ENCODE results near the gene CHRNB1. TPM values are rescaled to one million over a fixed set of nuclear protein-coding genes. Genes with fewer than 3 reads are reported as not detected.
"Not testable (repeated sequence)": the region's sequence is repeated elsewhere in the genome, so short reads cannot be mapped to it uniquely, and the experiment has no call there.

The CHRNB1 gene
- total RNA-seq, 2 donors from 2014 or later: 6.9 to 10.4 TPM

DNA sequence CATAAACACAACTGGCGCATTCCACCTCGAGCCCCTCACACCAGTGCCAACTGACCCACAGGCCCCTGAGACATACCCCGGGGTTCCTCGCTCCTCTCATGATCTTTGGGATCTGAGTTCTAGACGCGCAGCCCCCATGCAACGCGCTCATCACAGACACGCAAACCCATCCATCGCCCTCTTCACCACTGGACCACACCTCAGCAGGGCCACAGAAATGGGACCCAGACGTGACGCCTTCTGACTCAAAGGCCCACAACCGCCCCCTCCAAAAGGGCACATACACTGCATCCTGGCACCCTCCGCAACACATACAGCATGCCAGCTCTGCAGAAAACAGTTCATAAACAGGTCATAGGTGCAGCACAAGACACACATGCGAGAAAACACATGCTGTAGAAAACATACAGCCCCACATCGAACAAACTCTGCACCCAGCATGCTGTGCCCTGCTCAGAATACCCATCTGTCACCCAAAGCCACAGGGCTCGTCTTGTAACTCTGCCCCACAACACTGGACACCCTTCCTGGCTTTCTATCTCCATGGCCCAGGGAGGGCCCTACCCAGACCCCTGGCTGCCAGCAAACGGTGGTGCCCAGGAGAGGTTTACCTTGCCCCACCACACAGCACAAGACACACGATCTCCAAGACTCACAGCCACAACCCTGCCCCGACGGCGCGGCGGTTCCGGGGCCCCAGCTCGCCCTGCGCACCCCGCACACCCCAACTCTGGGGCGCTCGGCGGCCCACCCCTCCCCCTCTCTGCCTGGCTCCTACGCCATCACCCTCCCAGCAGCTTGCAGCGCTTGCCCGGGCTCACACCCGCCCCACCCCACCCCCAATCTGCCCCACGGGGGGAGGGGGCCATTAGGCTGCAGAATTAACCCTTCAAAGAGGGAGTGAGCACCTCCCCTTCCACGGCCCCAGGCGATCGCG, 33.7 kb downstream of the CHRNB1 start:
- WGBS: 11% methylated on average over 39 of the region's 40 CpGs
- peak overlapping the region; percentile 100 for H3K4me3 ChIP-seq
- peaks cover 22% of the 10 kb centered on the region for H3K4me1 ChIP-seq (replicated peaks)
- no peaks in the 10 kb centered on the region for H3K9me3 ChIP-seq
- DNase-seq (ENCODE audit: low spot score): peak; percentile 42
- intact Hi-C loops (cut with DNase I): loop anchor here (5.0 kb wide), 2 partner anchors 41 to 76 kb away; partner anchors contain the start of genes FGF11, TMEM102 and TMEM256
- TF ChIP-seq POLR2A (IDR thresholded peaks at IDR 0.05) (no peak), POLR2AphosphoS5 (IDR thresholded peaks at IDR 0.05) (no peak)
- TF ChIP-seq, protein P1, sequence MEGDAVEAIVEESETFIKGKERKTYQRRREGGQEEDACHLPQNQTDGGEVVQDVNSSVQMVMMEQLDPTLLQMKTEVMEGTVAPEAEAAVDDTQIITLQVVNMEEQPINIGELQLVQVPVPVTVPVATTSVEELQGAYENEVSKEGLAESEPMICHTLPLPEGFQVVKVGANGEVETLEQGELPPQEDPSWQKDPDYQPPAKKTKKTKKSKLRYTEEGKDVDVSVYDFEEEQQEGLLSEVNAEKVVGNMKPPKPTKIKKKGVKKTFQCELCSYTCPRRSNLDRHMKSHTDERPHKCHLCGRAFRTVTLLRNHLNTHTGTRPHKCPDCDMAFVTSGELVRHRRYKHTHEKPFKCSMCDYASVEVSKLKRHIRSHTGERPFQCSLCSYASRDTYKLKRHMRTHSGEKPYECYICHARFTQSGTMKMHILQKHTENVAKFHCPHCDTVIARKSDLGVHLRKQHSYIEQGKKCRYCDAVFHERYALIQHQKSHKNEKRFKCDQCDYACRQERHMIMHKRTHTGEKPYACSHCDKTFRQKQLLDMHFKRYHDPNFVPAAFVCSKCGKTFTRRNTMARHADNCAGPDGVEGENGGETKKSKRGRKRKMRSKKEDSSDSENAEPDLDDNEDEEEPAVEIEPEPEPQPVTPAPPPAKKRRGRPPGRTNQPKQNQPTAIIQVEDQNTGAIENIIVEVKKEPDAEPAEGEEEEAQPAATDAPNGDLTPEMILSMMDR (IDR thresholded peaks at IDR 0.05): peak in 1 of 4 experiments; percentile 6
- H3K36me3 ChIP-seq: no peaks in the 10 kb centered on the region
- no peaks in the 10 kb centered on the region for H3K27me3 ChIP-seq (replicated peaks; ENCODE audit: insufficient read depth)
- H3K27ac ChIP-seq: peak overlapping the region; percentile 100

DNA sequence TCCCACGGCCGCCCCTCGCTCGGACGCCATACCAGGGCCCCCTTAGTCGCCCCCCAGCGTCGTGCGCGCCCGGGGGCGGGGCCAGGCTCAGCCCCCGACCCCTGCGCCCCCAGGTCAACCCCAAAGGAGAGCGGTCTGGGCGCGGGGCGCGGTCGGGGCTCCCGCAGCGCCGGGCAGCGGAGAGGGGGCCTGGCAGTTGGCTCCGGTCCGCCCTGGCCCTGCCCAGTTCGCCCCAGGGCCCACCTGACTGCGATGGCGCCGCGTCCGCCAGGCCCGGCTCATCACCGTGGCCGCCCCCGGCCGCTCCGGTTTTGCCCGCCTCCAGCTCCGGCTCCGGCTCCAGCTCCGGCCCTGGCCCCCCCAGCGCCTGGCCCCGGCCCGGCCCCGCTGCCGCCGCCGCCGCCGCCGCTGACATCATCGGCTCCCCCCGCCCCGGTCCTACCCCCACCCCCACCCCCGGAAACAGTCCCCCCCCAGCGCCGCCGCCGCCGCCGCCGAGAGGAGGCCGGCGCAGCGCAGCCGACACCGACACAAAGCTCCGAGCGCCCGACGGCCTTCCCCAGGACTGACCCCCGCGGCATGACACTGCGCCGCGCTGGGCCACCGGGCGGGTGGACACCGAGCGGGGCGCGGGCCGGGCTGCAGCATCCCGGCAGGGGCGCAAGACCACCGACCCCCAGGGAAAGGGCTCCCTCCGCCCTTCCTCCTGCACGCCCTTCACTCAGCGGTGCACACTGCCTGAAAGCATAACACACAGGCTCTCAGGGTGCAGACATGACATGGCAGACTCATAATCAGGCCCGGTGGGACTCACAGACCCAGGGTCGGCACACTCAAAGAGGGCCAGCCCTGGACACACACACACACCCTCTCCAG, 34.6 kb downstream of the CHRNB1 start, which contains the start of gene ZBTB4:
TSS of gene ZBTB4 (minus strand) at position 419 of the 876 bp plus-strand sequence. CDS start 12,830 bp downstream, outside the sequence.
- peak within 1 kb of the TSS; percentile 100 for H3K27ac ChIP-seq
- H3K9me3 ChIP-seq: no peaks in the 10 kb centered on the region
- H3K4me3 ChIP-seq: peak within 1 kb of the TSS; percentile 100
- TF ChIP-seq, protein P1 (IDR thresholded peaks at IDR 0.05): no peak
- peak; percentile 54 for TF ChIP-seq POLR2A (IDR thresholded peaks at IDR 0.05)
- intact Hi-C loops (cut with DNase I): loop anchor here (5.0 to 10.0 kb wide), 4 partner anchors 42 to 205 kb away; partner anchors contain the start of genes FGF11, KCTD11, TMEM102 and TMEM256
- under 1% methylated on average over 55 of the region's 92 CpGs for WGBS
- H3K36me3 ChIP-seq: no peaks in the 10 kb centered on the region
- H3K27me3 ChIP-seq (replicated peaks; ENCODE audit: insufficient read depth): no peaks in the 10 kb centered on the region
- peak; percentile 62 for DNase-seq (ENCODE audit: low spot score)
- H3K4me1 ChIP-seq (replicated peaks): peaks cover 22% of the 10 kb centered on the region

DNA sequence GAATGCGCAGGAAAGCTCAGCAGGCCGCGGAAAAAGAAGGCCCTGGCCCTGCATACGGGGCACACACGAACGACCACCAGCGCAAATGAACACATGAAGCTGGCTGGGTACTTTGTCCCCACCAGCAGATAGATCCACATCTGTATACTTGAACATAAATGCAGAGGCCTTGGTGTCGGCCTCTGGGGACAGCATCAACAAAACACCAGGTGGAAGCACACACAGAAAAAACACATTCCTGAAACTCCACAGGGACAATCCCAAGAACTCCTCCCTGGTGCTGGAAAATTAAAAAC, 35.2 kb downstream of the CHRNB1 start:
- no peak for DNase-seq (ENCODE audit: low spot score)
- Histone ChIP-seq H3K4me1 (replicated peaks) (peaks cover 22% of the 10 kb centered on the region), H3K27ac (peak overlapping the region; percentile 100), H3K36me3 (no peaks in the 10 kb centered on the region), H3K4me3 (peak overlapping the region; percentile 100), H3K27me3 (replicated peaks; ENCODE audit: insufficient read depth) (no peaks in the 10 kb centered on the region), H3K9me3 (no peaks in the 10 kb centered on the region)
- TF ChIP-seq, protein P1 (IDR thresholded peaks at IDR 0.05): no peak
- TF ChIP-seq POLR2A (IDR thresholded peaks at IDR 0.05): no peak
- no peak for TF ChIP-seq POLR2AphosphoS5 (IDR thresholded peaks at IDR 0.05)
- intact Hi-C loops (cut with DNase I): loop anchor here (10.0 kb wide), 2 partner anchors 125 to 205 kb away; partner anchors contain the start of genes KCTD11, TMEM95, TP53 and WRAP53
- WGBS: 3% methylated on average over 8 of the region's 8 CpGs

DNA sequence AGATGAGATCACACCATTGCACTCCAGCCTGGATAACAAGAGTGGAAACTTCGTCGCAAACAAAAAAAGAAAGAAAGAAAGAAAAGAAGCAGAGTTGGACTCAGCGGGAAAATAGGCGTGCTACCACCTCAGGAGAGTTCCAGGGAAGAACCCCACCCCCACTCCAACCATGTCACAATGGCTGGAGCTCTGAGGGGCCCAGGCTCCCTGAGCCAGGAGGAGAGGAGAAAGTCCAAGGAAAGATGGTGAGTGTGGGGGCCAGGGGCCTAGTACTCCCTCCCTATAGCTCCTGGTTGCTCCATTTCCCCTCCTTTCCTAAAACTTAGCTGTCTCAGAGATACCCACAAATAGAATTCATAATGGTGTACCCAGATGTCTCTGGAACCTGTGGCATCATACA, 36.4 kb downstream of the CHRNB1 start, which contains the start of gene SLC35G6:
TSS of gene SLC35G6 (plus strand) at position 172 of the 400 bp plus-strand sequence. CDS start at position 243, 71 bp downstream.
- H3K4me1 ChIP-seq (replicated peaks): peaks cover 17% of the 10 kb centered on the region
- WGBS: 86% methylated on average over 4 of the region's 4 CpGs
- not testable (repeated sequence) for H3K4me3 ChIP-seq; H3K27me3 ChIP-seq (replicated peaks; ENCODE audit: insufficient read depth); H3K9me3 ChIP-seq; DNase-seq (ENCODE audit: low spot score); H3K36me3 ChIP-seq
- peak within 1 kb of the TSS; percentile 100 for H3K27ac ChIP-seq
- intact Hi-C loops (cut with DNase I): loop anchor here (10.0 kb wide), 2 partner anchors 126 to 204 kb away; partner anchors contain the start of genes KCTD11, TMEM95, TP53 and WRAP53

DNA sequence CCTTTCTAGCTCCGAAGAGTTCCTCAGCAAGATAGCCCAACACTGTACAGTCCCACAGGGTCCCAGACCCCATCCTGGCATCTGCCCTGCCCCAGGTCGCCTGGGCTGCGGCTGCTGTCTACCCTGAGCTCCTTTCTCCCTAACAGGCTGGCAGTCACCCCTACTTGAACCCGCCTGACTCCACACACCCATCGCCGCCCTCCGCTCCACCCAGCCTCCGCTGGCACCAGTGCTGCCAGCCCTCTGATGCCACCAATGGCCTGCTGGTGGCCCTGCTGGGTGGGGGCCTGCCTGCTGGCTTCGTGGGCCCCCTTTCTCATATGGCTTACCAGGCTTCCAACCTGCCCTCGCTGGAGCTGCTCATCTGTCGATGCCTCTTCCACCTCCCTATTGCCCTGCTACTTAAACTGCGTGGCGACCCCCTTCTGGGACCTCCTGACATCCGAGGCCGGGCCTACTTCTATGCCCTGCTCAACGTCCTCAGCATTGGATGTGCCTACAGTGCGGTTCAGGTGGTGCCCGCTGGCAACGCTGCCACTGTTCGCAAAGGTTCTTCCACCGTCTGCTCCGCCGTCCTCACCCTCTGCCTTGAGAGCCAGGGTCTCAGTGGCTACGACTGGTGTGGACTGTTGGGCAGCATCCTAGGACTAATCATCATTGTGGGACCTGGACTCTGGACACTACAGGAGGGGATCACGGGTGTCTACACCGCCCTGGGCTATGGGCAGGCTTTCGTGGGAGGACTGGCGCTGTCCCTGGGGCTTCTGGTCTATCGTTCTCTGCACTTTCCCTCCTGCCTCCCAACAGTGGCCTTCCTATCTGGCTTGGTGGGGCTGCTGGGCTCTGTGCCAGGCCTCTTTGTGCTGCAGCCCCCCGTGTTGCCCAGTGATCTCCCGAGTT, 37.2 kb downstream of the CHRNB1 start:
- not testable (repeated sequence) for H3K9me3 ChIP-seq; H3K36me3 ChIP-seq; H3K27me3 ChIP-seq (replicated peaks; ENCODE audit: insufficient read depth); H3K4me3 ChIP-seq; H3K4me1 ChIP-seq (replicated peaks); DNase-seq (ENCODE audit: low spot score)
- peak overlapping the region in 1 of 2 donors; percentile 100 for H3K27ac ChIP-seq
- intact Hi-C loops (cut with DNase I): loop anchor here (10.0 kb wide), 2 partner anchors 127 to 203 kb away; partner anchors contain the start of genes KCTD11, TMEM95, TP53 and WRAP53
- 87% methylated on average over 30 of the region's 31 CpGs for WGBS

DNA sequence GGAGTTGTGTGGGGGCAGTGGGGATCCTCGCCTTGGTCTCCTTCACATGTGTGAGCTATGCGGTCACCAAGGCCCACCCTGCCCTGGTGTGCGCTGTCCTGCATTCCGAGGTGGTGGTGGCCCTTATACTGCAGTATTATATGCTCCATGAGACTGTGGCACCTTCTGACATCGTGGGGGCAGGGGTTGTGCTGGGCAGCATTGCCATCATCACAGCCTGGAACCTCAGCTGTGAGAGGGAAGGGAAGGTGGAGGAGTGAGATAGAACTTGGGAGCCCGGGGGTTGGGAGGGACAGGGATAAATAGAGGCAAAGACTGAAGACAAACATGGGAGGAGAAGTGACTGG, 37.9 kb downstream of the CHRNB1 start:
- H3K36me3 ChIP-seq; DNase-seq (ENCODE audit: low spot score); H3K27me3 ChIP-seq (replicated peaks; ENCODE audit: insufficient read depth); H3K9me3 ChIP-seq; H3K4me1 ChIP-seq (replicated peaks): not testable (repeated sequence)
- intact Hi-C loops (cut with DNase I): loop anchor here (10.0 kb wide), 2 partner anchors 128 to 202 kb away; partner anchors contain the start of genes KCTD11, TMEM95, TP53 and WRAP53
- H3K27ac ChIP-seq: peak overlapping the region; percentile 100
- peak overlapping the region in 1 of 2 donors; percentile 63 for H3K4me3 ChIP-seq
- WGBS: 57% methylated on average over 6 of the region's 6 CpGs
